Activated naive CD4-positive, alpha-beta T cell treated with anti-CD3 and anti-CD28 coated beads, Interleukin-2, amount 50 U/mL, for 72 hours (primary cell): ENCODE measurements around the gene DNASE1L2. TPM values are rescaled to one million over a fixed set of nuclear protein-coding genes. Genes with fewer than 3 reads are reported as not detected.
"Not testable (repeated sequence)": the region's sequence is repeated elsewhere in the genome, so short reads cannot be mapped to it uniquely, and the experiment has no call there.

Source experiments
- ATAC-seq, 2 donors: fragments of 150-1000 bp; cut with Tn5 transposase; 2 replicates each; pipeline ENCODE4 v1.10.0; 2021; ENCODE audit warnings: mild to moderate bottlenecking in 2 of 2, moderate library complexity in 2 of 2
- DNase-seq, 2 donors: peaks; one replicate each; pipeline ENCODE4 v3.0.0; 2021 to 2022; ENCODE audit warnings: low spot score in 2 of 2
- H3K27ac Mint-ChIP-seq, 2 donors: one replicate each; pipeline ENCODE4 v1.8.0; 2022; ENCODE audit warnings: mild to moderate bottlenecking in 2 of 2, mixed read lengths in 2 of 2
- H3K36me3 Mint-ChIP-seq, 2 donors: one replicate each; pipeline ENCODE4 v1.8.0; 2022; ENCODE audit warnings: mixed read lengths in 2 of 2
- H3K9me3 Mint-ChIP-seq, 2 donors: one replicate each; pipeline ENCODE4 v1.8.0; 2022; ENCODE audit warnings: mixed read lengths in 2 of 2
- total RNA-seq, 2 donors: library from RNA; stranded (reverse); gene quantifications; one replicate each; pipeline ENCODE4 v1.2.3, GENCODE V29; 2022

The DNASE1L2 gene
- total RNA-seq, 2 donors from 2014 or later = 1.3 to 1.5 TPM

- no peak overlapping the region for H3K27ac Mint-ChIP-seq
- ATAC-seq = no peak
- no peaks in the 10 kb centered on the region for H3K9me3 Mint-ChIP-seq
- no peak for DNase-seq
- peaks cover 0 to 4% of the 10 kb centered on the region in 2 donors for H3K36me3 Mint-ChIP-seq
These were observed 6.8 kb downstream of the DNASE1L2 start for GRCh38 chr16:2243031-2243528.

- ATAC-seq (no peak), DNase-seq (no peak)
- Mint-ChIP-seq H3K36me3 (peaks cover 0 to 4% of the 10 kb centered on the region in 2 donors), H3K9me3 (no peaks in the 10 kb centered on the region), H3K27ac (no peak overlapping the region)
These were observed 7.5 kb downstream of the DNASE1L2 start for GRCh38 chr16:2243781-2244180.

GRCh38 chr16:2244301-2244700 is 8.1 kb downstream of the DNASE1L2 start:
- DNase-seq (no peak), ATAC-seq (no peak)
- no peak overlapping the region for H3K27ac Mint-ChIP-seq
- H3K36me3 Mint-ChIP-seq = peaks cover 0 to 4% of the 10 kb centered on the region in 2 donors
- H3K9me3 Mint-ChIP-seq = no peaks in the 10 kb centered on the region

- Mint-ChIP-seq H3K27ac (peak overlapping the region in 1 of 2 donors; percentile 50), H3K9me3 (no peaks in the 10 kb centered on the region), H3K36me3 (peaks cover 0 to 4% of the 10 kb centered on the region in 2 donors)
- ATAC-seq (no peak), DNase-seq (no peak)
These were observed 8.9 kb downstream of the DNASE1L2 start for GRCh38 chr16:2244926-2245795.

DNA sequence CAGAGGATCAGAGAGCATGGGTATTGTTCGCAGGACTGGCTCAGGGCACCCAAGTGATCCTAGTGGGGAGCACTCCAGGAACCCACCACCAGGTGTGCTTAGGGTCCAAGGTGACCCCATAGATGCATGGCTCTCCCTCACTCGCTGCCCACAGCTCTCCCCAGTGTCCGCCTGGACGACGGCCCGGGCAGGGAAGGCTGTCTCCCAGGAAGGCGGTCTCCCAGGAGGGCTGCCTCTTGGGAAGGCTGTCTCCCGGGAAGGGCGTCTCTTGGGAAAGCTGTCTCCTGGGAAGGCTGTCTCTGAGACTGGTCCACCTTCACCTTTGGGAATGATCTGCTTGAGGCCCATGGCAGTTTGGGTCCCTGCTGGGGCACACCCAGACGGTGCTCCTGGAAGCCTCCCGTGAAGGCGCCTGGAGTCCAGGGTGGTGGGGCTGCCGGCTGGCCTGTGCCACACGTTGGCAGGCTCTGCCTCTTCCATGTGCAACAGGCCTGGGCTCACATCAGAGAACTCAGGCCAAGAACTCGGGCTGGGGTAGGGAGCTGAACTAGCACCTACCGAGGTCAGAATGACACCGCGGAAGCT is 10.1 kb downstream of the DNASE1L2 start:
- Mint-ChIP-seq H3K36me3 (peaks cover 0 to 4% of the 10 kb centered on the region in 2 donors), H3K9me3 (no peaks in the 10 kb centered on the region), H3K27ac (no peak overlapping the region)
- DNase-seq (no peak), ATAC-seq (no peak)

- ATAC-seq = peak in 1 of 2 donors; percentile 17
These were observed 14.5 kb downstream of the DNASE1L2 start for GRCh38 chr16:2250652-2251295.

DNA sequence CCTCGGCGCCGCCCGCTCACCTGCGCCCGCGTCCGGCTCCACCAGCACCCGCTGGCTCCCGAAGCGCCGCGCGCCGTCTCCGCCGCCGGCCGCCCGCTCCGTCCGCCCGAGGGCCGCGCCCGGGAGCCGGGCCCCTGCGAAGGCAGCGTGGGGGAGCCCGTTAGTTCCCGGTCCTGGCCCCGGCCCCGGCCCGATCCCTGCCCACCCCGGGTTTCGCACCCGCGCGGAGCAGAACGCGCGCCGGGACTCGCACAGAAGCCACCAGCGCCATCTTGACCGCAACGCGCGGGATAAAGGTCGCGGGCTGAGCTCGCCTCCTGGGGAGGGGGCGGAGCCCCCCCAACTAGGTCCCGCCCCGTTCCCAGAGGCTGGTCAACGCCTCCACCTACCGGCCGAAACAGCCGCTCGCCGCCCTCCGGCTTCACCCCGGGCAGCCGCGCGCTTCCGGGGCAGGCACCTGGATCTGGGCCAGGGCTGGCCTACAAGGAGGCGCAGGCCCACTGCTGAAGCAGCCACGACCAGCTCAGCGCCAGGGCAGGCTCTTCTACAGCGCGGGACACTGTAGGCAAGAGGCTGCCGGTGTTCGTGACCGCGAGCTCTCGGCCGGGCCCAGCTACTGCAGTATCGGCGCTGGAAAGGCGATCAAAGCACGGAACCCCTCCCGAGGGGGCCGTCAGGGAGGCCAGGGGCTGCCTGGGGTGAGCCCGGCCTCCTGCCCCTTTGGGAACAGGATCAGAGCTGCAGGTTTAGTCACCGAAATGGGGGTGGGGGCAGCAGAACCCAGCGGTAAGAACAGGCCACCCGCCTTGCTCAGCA is 15.3 kb downstream of the DNASE1L2 start, which contains the start of gene ECI1:
TSS of gene ECI1 (minus strand) at position 292 of the 816 bp plus-strand sequence. CDS start at position 271, 21 bp downstream.
- peaks cover 11 to 19% of the 10 kb centered on the region in 2 donors for H3K36me3 Mint-ChIP-seq
- peak within 1 kb of the TSS; percentile 85 to 94 for H3K27ac Mint-ChIP-seq
- ATAC-seq (peak; percentile 87 to 94), DNase-seq (peak; percentile 82 to 95)
- no peaks in the 10 kb centered on the region for H3K9me3 Mint-ChIP-seq

More at GRCh38 chr16:2250652-2251295, 14.5 kb downstream of the DNASE1L2 start:
- peaks cover 7 to 11% of the 10 kb centered on the region in 2 donors for H3K36me3 Mint-ChIP-seq
- peak in 1 of 2 donors; percentile 33 for DNase-seq
- peak overlapping the region; percentile 85 to 94 for H3K27ac Mint-ChIP-seq
- H3K9me3 Mint-ChIP-seq = no peaks in the 10 kb centered on the region

- no peak for ATAC-seq
- Mint-ChIP-seq H3K36me3 (peaks cover 15 to 24% of the 10 kb centered on the region in 2 donors), H3K27ac (peak overlapping the region; percentile 39 to 72), H3K9me3 (no peaks in the 10 kb centered on the region)
- DNase-seq = no peak
These were observed 16.5 kb downstream of the DNASE1L2 start for GRCh38 chr16:2252806-2253148.

DNA sequence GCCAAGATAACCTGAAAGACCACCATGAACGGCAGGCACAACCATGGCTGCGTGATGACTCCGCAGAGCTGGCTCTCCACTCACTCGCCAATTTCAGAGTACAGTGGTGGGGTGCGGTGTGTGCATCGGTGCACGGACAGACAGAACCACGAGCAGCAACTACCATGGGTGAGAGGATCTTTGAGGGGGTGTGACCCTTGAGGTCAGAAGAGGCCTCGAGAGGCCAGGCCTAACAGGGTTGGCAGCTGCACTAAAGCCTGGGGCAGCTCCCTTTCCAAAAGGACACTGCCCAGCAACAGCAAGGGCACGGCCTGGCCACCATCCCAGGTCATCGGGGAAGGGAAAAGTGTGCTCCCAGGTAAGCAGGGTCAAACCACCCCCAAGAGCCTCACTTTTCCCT is 17.0 kb downstream of the DNASE1L2 start:
- peak overlapping the region; percentile 39 to 81 for H3K27ac Mint-ChIP-seq
- peaks cover 17 to 24% of the 10 kb centered on the region in 2 donors for H3K36me3 Mint-ChIP-seq
- DNase-seq (no peak), ATAC-seq (no peak)
- no peaks in the 10 kb centered on the region for H3K9me3 Mint-ChIP-seq

DNA sequence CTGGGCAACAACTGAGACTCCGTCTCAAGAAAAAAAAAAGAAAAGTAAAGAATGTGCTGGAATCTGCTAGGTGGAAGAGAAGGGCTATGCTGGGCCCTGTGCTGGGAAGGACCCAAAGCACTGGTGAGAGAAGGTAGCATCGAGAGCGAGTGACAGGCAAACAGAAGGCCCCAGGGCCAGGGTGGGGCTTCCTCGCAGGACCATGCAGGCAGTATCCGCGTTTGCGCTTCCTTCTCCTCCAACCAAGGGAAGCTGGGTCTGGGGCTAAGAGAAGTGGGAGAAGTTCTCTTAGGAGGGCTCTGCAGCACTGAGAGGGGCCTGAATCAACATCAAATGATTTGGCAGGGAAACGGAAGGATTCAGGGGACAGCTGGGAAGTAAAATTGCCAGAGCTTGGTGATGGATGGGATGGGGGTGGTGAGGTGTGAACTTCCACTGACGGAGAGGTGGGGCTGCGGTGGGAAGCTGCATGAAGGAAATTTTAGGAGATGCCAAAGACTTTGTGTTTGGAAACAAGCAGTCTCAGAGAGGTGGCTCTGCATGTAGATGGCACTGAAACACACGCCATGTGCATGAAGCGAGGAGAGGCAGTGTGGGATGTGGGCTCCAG is 20.4 kb downstream of the DNASE1L2 start:
- Mint-ChIP-seq H3K9me3 (no peaks in the 10 kb centered on the region), H3K36me3 (peaks cover 20 to 31% of the 10 kb centered on the region in 2 donors), H3K27ac (peak overlapping the region; percentile 37 to 72)
- no peak for ATAC-seq
- no peak for DNase-seq

DNA sequence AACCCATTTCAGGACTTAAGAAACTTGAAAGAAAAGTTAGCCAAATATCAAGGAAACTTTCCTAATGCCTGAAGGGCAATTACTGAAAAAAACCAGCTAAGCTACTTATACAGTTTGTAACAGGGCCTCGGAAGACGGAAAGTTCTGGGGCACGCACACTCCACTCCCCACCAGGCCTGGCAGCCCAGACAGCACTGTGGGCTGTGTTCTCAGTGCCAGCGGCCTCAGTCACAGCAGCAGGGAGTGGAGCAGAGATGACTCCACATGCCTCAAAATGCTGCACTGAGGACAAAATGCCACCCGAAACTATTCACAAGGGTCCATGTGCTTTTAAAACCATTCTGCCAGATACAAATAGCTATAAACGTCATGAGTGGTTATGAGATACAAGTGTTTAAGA is 21.5 kb downstream of the DNASE1L2 start:
- Mint-ChIP-seq H3K27ac (peak overlapping the region in 1 of 2 donors; percentile 44), H3K36me3 (peaks cover 29 to 40% of the 10 kb centered on the region in 2 donors), H3K9me3 (no peaks in the 10 kb centered on the region)
- ATAC-seq (no peak), DNase-seq (no peak)

GRCh38 chr16:2258530-2258929 is 22.3 kb downstream of the DNASE1L2 start:
- peak overlapping the region in 1 of 2 donors; percentile 77 for H3K27ac Mint-ChIP-seq
- ATAC-seq, H3K9me3 Mint-ChIP-seq, DNase-seq: not testable (repeated sequence)
- peaks cover 26 to 37% of the 10 kb centered on the region in 2 donors for H3K36me3 Mint-ChIP-seq

DNA sequence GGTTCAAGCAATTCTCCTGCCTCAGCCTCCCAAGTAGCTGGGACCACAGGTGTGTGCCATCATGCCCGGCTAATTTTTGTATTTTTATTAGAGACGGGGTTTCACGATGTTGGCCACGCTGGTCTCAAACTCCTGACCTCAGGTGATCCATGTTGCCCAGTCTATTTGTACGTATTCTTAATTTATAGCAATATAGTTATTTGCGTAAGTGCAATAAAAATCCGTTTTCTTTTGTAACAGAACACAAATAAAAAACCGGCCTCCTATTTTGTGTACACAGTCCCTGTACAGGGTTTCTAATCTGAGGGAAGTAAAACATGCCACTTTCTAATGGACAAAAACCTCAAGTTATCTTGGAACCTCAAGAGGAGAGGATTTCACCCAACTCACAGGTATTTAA is 24.0 kb downstream of the DNASE1L2 start:
- DNase-seq (no peak), ATAC-seq (no peak)
- Mint-ChIP-seq H3K9me3 (no peaks in the 10 kb centered on the region), H3K27ac (peak overlapping the region in 1 of 2 donors; percentile 14), H3K36me3 (peaks cover 35 to 46% of the 10 kb centered on the region in 2 donors)

DNA sequence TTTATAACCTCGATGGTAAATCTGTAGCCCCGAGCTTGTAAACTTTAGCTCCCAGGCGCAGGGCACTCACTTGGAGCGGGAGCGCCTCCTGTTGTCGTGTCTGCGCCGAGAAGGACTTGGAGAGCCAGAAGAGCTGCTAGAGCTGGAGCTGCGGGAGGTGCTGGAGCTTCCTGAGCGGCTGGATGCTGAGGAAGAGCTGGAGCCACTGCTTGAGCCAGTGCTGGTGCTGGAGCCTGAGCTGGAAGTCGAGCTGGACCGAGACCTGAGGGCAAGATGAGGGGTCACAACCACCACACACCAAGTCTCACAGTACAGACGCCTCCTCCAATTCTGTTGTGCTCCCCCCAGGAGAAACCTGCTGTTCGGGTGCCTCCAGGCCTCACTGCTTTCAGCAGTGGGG is 26.8 kb downstream of the DNASE1L2 start:
- peak overlapping the region; percentile 34 to 73 for H3K27ac Mint-ChIP-seq
- not testable (repeated sequence) for H3K9me3 Mint-ChIP-seq, ATAC-seq, DNase-seq
- peaks cover 46 to 47% of the 10 kb centered on the region in 2 donors for H3K36me3 Mint-ChIP-seq

DNA sequence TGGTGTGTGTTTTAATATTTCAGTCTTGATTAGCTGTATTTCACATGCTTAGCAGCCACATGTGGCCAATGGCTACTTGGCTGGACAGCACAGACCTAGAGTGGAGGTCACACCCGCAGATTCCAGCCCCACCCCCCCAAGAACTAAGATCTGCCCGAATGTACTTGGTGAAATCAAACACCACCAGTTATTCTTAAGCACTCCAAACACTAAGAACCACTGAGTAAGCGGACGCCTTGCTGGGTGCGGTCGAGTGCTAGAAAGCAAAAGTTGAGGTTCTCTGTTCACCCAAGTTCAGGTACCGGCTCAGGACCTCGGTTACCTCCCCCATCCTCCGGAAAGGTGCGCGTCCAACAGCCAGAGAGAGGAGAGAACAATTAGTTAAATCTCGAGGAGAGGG is 30.6 kb downstream of the DNASE1L2 start:
- Mint-ChIP-seq H3K27ac (peak overlapping the region; percentile 97 to 99), H3K36me3 (peaks cover 39 to 43% of the 10 kb centered on the region in 2 donors)
- not testable (repeated sequence) for H3K9me3 Mint-ChIP-seq, ATAC-seq, DNase-seq
